LNCAP (cell line): ENCODE results near the gene CCDC92.

ENCODE experiments used
- TF ChIP-seq, protein P1 (sequence below): fragments of 450-650 bp; IDR thresholded peaks from 2 replicates; pipeline ENCODE4 v1.5.1; 2017; ENCODE audit warnings: mild to moderate bottlenecking

The CCDC92 gene

GRCh38 chr12:123960029-123960735, 12.4 kb downstream of the CCDC92 start:
- TF ChIP-seq, protein P1, sequence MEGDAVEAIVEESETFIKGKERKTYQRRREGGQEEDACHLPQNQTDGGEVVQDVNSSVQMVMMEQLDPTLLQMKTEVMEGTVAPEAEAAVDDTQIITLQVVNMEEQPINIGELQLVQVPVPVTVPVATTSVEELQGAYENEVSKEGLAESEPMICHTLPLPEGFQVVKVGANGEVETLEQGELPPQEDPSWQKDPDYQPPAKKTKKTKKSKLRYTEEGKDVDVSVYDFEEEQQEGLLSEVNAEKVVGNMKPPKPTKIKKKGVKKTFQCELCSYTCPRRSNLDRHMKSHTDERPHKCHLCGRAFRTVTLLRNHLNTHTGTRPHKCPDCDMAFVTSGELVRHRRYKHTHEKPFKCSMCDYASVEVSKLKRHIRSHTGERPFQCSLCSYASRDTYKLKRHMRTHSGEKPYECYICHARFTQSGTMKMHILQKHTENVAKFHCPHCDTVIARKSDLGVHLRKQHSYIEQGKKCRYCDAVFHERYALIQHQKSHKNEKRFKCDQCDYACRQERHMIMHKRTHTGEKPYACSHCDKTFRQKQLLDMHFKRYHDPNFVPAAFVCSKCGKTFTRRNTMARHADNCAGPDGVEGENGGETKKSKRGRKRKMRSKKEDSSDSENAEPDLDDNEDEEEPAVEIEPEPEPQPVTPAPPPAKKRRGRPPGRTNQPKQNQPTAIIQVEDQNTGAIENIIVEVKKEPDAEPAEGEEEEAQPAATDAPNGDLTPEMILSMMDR = no peak

GRCh38 chr12:123958876-123959275, 13.8 kb downstream of the CCDC92 start:
- TF ChIP-seq, protein P1 = no peak

DNA sequence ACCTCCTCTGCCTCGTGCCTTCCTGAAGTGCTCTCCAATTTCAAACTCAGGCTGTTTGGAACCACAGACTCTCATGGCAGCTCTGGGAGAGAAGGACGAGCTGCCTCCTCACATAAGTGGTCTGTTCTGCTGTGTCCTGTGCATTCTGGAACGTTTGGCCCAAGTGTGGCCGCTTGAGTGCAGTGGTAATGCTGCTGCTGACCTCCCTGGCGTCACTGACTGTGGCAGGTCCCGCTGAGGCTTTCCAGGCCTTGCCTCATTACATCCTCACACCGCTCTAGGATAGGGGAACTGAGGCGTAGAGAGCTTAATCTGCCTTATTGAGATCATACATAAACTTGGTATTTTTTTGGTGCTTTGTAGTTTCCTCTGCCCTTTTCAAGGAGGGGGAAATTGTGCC, 14.2 kb downstream of the CCDC92 start:
- TF ChIP-seq, protein P1 = no peak

DNA sequence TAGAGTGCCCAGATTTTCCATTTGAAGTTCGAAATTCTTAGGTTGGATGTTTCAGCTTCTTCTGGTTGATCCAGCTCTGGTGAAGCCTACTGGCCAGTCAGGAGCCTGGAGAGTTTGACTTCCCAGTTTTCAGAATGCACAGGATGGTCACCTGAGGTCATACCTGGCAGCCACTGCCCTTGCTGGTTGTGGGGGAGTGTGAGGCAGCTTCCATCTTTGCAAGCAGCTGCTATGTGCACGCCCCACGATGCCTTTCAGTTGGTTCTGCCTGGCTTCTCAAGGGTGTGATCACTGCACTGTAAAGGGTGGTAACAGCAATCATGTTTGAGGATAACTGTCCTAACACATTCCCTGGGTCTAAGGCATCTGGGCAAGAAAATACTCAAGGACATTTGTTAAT, 15.4 kb downstream of the CCDC92 start:
- TF ChIP-seq, protein P1 = no peak

- TF ChIP-seq, protein P1 = no peak
Observed at GRCh38 chr12:123956249-123956648, 16.4 kb downstream of the CCDC92 start.

DNA sequence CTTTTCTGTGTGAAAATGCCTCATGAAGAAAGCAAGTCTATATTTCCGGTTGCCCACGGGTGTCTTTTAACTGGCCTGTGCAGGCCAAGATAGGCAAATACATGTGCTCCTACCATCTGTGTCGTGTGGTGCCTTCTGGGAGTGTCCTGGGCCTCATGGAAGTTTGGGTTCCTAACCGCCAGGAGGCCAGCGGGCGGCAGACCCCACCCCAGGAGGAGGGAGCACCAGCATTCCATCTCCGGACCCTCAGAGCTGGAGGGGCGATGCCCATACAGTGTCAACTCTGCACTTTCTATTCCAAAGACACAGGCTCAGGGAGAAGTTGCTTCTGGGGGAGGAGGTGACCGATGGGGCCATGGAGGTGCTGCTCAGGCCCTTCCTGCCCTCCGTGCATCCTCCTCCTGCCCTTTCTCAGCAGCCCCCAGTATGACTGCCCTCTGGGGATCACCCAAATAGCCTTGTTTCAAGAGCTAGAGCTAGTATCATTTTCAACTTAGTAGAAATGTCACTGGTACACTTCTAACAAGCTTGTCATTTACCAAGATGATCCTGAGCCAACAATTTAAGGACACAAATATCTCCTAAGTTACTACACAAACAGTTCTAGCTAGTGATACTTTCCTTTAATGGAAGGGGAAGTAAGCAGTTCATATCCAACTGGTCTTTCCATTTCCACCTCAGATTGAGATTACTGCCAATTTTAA, 17.8 kb downstream of the CCDC92 start:
- TF ChIP-seq, protein P1 = no peak

DNA sequence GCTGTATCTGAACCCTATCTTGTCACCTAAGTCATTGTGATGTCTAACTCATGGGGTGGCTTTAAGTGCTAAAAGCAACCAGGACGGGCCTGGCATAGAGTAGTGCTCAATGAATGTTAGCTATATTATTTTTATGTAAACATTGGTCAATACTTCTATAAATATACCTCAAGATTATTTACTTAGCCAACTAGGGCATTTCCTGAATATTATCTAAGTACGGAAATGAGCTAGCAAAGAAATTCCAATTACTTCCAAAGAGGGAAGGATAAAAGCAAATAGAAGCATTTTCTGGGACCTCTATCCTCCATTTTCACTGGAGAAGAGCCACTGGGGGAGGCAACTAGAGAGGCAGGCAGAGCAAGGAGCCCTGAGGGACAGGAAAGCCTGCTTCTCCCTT, 20.6 kb downstream of the CCDC92 start:
- TF ChIP-seq, protein P1 = no peak
